Measurements from ENCODE around the gene ERMARD. TPM values are rescaled to one million over a fixed set of nuclear protein-coding genes. Genes with fewer than 3 reads are reported as not detected.

The ERMARD gene
- total RNA-seq, 2 donors from 2014 or later, result 22.4 to 39.8 TPM

GRCh38 chr6:169824021-169824420 is 72.6 kb downstream of the ERMARD start:
- Mint-ChIP-seq H3K9me3 (no peaks in the 10 kb centered on the region), H3K4me3 (no peak overlapping the region), H3K4me1 (ENCODE audit: low read depth in 2 of 2) (no peaks in the 10 kb centered on the region), H3K27me3 (peaks cover 54 to 75% of the 10 kb centered on the region in 2 donors), H3K27ac (no peak overlapping the region), H3K36me3 (peaks cover 7% of the 10 kb centered on the region)
- ATAC-seq (no peak), DNase-seq (ENCODE audit: low spot score) (no peak)

DNA sequence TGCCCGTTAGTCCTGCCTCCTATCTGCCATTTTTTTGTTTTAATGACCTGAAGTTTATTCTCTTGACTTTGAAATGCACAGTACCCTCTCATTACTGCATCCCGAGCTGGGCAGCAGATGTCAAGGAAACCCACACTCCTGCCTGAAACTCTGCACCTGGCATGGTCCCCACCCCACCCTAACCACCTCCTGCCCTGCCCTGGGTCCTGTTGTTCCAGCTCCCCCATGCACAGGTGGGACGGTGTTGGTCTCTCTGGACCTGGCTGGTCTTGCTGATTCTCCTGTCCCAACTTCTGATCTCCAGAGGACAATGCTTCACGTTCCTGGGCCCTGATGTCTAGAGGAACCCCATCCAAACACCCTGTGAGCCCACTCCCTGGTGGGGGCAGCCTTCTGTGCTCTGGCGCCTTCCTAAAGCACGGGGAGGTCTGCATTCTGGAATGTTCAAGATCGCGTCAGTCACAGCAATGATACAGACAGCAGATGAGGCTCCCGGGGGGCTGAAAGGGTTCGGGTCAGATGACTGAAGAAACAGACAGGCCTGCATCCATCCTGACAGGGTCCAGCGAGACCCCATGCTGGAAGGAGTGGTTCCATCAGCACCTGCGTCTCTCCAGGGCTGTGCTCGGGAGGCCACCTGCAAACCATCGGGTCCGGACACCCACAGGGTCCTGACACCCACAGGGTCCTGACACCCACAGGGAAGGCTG is 73.6 kb downstream of the ERMARD start:
- Mint-ChIP-seq H3K4me1 (ENCODE audit: low read depth in 2 of 2) (no peaks in the 10 kb centered on the region), H3K36me3 (peaks cover 7% of the 10 kb centered on the region), H3K9me3 (no peaks in the 10 kb centered on the region), H3K4me3 (no peak overlapping the region), H3K27me3 (peaks cover 50 to 66% of the 10 kb centered on the region in 2 donors), H3K27ac (no peak overlapping the region)
- no peak for DNase-seq (ENCODE audit: low spot score)
- peak; percentile 20 to 48 for ATAC-seq

DNA sequence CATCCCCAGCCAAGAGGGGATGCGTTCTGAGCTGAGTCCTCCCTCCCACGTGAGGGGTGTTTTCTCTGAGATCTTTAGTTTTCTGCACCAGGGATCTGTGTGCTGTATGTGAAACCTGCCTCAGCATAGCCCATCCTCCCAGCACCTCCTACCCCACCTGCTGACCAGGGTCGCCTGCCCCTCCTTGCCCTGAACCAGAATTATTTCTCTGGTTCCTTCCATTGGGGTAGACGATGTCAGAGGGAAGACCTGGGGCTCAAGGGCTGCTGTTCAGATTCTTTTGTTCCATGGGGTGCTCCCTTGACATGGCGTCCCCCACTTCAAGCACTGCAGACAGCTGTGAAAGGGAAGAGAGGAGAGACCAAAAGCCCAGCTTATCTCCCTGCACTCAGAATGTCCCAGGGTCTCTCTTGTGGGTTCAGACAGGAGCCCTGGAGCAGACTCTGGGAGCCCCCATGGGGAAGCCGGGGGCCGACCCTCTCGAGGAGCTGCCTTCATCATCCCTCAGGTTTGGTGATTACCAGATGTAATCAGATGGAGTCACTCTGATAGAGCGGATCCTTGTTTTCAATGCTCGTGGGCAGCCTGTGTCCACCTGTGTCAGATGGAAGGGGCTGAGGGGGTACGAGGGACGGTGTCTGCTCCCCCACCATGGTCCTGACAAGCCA is 74.3 kb downstream of the ERMARD start:
- ATAC-seq (no peak), DNase-seq (ENCODE audit: low spot score) (no peak)
- peaks cover 7% of the 10 kb centered on the region for H3K36me3 Mint-ChIP-seq
- H3K27ac Mint-ChIP-seq, result no peak overlapping the region
- H3K9me3 Mint-ChIP-seq, result no peaks in the 10 kb centered on the region
- H3K4me1 Mint-ChIP-seq (ENCODE audit: low read depth in 2 of 2), result no peaks in the 10 kb centered on the region
- H3K27me3 Mint-ChIP-seq, result peaks cover 47 to 62% of the 10 kb centered on the region in 2 donors
- H3K4me3 Mint-ChIP-seq, result no peak overlapping the region

- Mint-ChIP-seq H3K9me3 (no peaks in the 10 kb centered on the region), H3K27ac (peak overlapping the region in 1 of 2 donors; percentile 6), H3K4me1 (ENCODE audit: low read depth in 2 of 2) (peaks cover 3 to 4% of the 10 kb centered on the region in 2 donors), H3K4me3 (no peak overlapping the region), H3K27me3 (peaks cover 46 to 62% of the 10 kb centered on the region in 2 donors), H3K36me3 (peaks cover 7% of the 10 kb centered on the region)
- ATAC-seq, result no peak
- DNase-seq (ENCODE audit: low spot score), result no peak
These were observed 75.3 kb downstream of the ERMARD start for GRCh38 chr6:169826697-169827096.

- no peak for ATAC-seq
- no peaks in the 10 kb centered on the region for H3K9me3 Mint-ChIP-seq
- peaks cover 7% of the 10 kb centered on the region for H3K36me3 Mint-ChIP-seq
- H3K4me1 Mint-ChIP-seq (ENCODE audit: low read depth in 2 of 2), result peaks cover 5 to 7% of the 10 kb centered on the region in 2 donors
- no peak for DNase-seq (ENCODE audit: low spot score)
- H3K27me3 Mint-ChIP-seq, result peaks cover 45 to 60% of the 10 kb centered on the region in 2 donors
- no peak overlapping the region for H3K4me3 Mint-ChIP-seq
- peak overlapping the region in 1 of 2 donors; percentile 6 for H3K27ac Mint-ChIP-seq
These were observed 75.9 kb downstream of the ERMARD start for GRCh38 chr6:169827290-169827717.

DNA sequence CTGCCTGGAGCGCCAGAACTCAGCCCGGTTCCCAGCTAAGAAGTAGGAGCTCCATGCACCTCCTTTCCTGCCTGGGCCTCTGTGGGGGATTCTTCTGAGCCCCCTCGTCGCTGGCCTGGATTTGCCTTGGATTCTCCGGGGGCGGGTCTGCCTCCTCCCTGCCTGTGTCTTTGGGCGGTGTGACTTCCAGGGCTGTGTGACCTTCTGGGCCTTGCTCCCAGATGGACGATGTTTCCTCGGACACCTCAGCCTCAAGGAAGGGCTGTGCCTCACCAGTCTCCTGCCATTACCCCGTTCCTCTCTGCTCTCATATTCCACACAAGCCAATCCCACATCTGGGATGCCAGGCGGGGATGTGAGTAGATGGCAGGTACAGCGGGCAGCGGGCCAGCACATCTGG is 76.8 kb downstream of the ERMARD start:
- H3K27ac Mint-ChIP-seq, result no peak overlapping the region
- no peaks in the 10 kb centered on the region for H3K9me3 Mint-ChIP-seq
- peaks cover 5 to 7% of the 10 kb centered on the region in 2 donors for H3K4me1 Mint-ChIP-seq (ENCODE audit: low read depth in 2 of 2)
- DNase-seq (ENCODE audit: low spot score) (no peak), ATAC-seq (no peak)
- H3K27me3 Mint-ChIP-seq, result peaks cover 42 to 54% of the 10 kb centered on the region in 2 donors
- no peak overlapping the region for H3K4me3 Mint-ChIP-seq
- H3K36me3 Mint-ChIP-seq, result peaks cover 7% of the 10 kb centered on the region

GRCh38 chr6:169829786-169830185 is 78.4 kb downstream of the ERMARD start:
- no peaks in the 10 kb centered on the region for H3K9me3 Mint-ChIP-seq
- H3K4me3 Mint-ChIP-seq, result no peak overlapping the region
- no peak for DNase-seq (ENCODE audit: low spot score)
- ATAC-seq, result no peak
- peaks cover 44 to 57% of the 10 kb centered on the region in 2 donors for H3K27me3 Mint-ChIP-seq
- H3K27ac Mint-ChIP-seq, result no peak overlapping the region
- peaks cover 5 to 7% of the 10 kb centered on the region in 2 donors for H3K4me1 Mint-ChIP-seq (ENCODE audit: low read depth in 2 of 2)
- H3K36me3 Mint-ChIP-seq, result peaks cover 7% of the 10 kb centered on the region

- DNase-seq (ENCODE audit: low spot score) (no peak), ATAC-seq (no peak)
- H3K4me1 Mint-ChIP-seq (ENCODE audit: low read depth in 2 of 2), result peaks cover 5 to 7% of the 10 kb centered on the region in 2 donors
- H3K27ac Mint-ChIP-seq, result no peak overlapping the region
- no peak overlapping the region for H3K4me3 Mint-ChIP-seq
- H3K36me3 Mint-ChIP-seq, result peaks cover 7% of the 10 kb centered on the region
- H3K27me3 Mint-ChIP-seq, result peaks cover 43 to 62% of the 10 kb centered on the region in 2 donors
- H3K9me3 Mint-ChIP-seq, result no peaks in the 10 kb centered on the region
These were observed 79.5 kb downstream of the ERMARD start for GRCh38 chr6:169830876-169831275.

Other genes starting within 250 kb of the ERMARD start
- gene WDR27, start 49.6 kb upstream of the ERMARD start, total RNA-seq, result 10 to 100 TPM; 19.6 to 59.1 TPM
- 10 to 100 TPM; 18.8 to 20.0 TPM for gene C6orf120, start 49.5 kb upstream of the ERMARD start, total RNA-seq
- 10 to 100 TPM; 33.0 to 62.0 TPM for gene PHF10, start 27.1 kb upstream of the ERMARD start, total RNA-seq
- 1 to 10 TPM; 1.5 to 2.6 TPM for gene DYNLT2, start 50 bp upstream of the ERMARD start, total RNA-seq